ENCODE measurements around the gene DHH. TPM values are rescaled to one million over a fixed set of nuclear protein-coding genes. Genes with fewer than 3 reads are reported as not detected.

The DHH gene
- total RNA-seq, 6 donors from 2014 or later: 0.39 to 3.1 (median 0.76) TPM; not detected in 1

GRCh38 chr12:49044660-49045059 is 49.9 kb downstream of the DHH start:
- Histone ChIP-seq H3K27ac (no peak overlapping the region), H3K4me3 (no peak overlapping the region), H3K36me3 (peaks cover 76 to 100% (median 98%) of the 10 kb centered on the region in 4 donors), H3K9me3 (no peaks in the 10 kb centered on the region), H3K27me3 (no peaks in the 10 kb centered on the region), H3K4me1 (no peaks in the 10 kb centered on the region)
- no peak for ATAC-seq (ENCODE audit: low FRiP score in 2 of 2)
- WGBS, 2 donors: 96 to 99% methylated on average over 12 of the region's 12 CpGs
- peak in 1 of 2 donors; percentile 33 for DNase-seq
- TF ChIP-seq CTCF (IDR thresholded peaks at IDR 0.05) (no peak), EP300 (IDR thresholded peaks at IDR 0.05) (no peak), POLR2AphosphoS5 (IDR thresholded peaks at IDR 0.05) (no peak)

- 58 to 64% methylated on average over 11 of the region's 11 CpGs for WGBS, 2 donors
- Histone ChIP-seq H3K4me1 (no peaks in the 10 kb centered on the region), H3K9me3 (no peaks in the 10 kb centered on the region), H3K27ac (no peak overlapping the region), H3K36me3 (peaks cover 79 to 100% (median 99%) of the 10 kb centered on the region in 4 donors), H3K4me3 (no peak overlapping the region), H3K27me3 (no peaks in the 10 kb centered on the region)
- ATAC-seq (ENCODE audit: low FRiP score in 2 of 2) (peak; percentile 44 to 59), DNase-seq (peak in 1 of 2 donors; percentile 56)
- peak; percentile 48 to 63 (median 56) for TF ChIP-seq CTCF (IDR thresholded peaks at IDR 0.05)
- TF ChIP-seq POLR2A (IDR thresholded peaks at IDR 0.05): no peak
These were observed 50.7 kb downstream of the DHH start for GRCh38 chr12:49043856-49044258.

- peaks cover 79 to 100% (median 99%) of the 10 kb centered on the region in 4 donors for H3K36me3 ChIP-seq
- TF ChIP-seq POLR2AphosphoS5 (IDR thresholded peaks at IDR 0.05): no peak
- no peak for TF ChIP-seq POLR2A (IDR thresholded peaks at IDR 0.05)
- TF ChIP-seq EP300 (IDR thresholded peaks at IDR 0.05): no peak
- no peak for TF ChIP-seq CTCF (IDR thresholded peaks at IDR 0.05)
These were observed 51.4 kb downstream of the DHH start for GRCh38 chr12:49043241-49043640.

DNA sequence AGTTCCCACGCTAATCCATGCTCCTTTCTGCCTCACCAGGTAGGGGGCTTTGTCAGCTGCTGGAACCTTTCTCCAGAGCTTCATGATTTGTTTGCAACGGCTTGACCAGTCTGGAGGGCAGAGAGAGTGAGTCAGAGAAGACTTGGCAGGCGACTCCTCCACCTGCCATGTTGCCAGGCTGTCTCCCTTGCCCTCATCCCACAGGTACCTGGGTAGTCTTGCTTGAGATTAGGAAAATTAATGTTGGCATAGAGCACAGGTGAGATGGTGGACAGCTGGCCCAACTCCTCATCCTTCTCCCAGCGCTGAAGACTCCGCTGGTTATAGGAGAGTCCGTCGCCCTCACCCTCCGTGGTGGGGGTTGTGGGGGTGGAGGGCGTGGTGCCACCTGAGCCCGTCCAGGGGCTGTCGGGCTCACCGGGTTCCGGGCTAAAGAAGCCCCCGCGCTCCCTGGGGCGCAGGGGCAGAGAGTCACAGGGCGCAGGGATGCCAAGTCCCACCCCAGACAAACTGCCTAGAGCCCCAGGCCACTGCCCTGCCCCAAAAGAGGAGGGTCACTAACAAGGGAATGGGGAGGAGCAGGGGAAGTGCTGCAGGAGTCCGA is 52.6 kb downstream of the DHH start:
- peaks cover 86 to 100% (median 100%) of the 10 kb centered on the region in 4 donors for H3K36me3 ChIP-seq
- no peaks in the 10 kb centered on the region for H3K4me1 ChIP-seq
- H3K27me3 ChIP-seq: no peaks in the 10 kb centered on the region
- no peaks in the 10 kb centered on the region for H3K9me3 ChIP-seq
- no peak for TF ChIP-seq CTCF (IDR thresholded peaks at IDR 0.05)
- TF ChIP-seq POLR2A (IDR thresholded peaks at IDR 0.05): no peak
- TF ChIP-seq POLR2AphosphoS5 (IDR thresholded peaks at IDR 0.05): no peak
- TF ChIP-seq EP300 (IDR thresholded peaks at IDR 0.05): no peak
- no peak for ATAC-seq (ENCODE audit: low FRiP score in 2 of 2)
- 92 to 94% methylated on average over 18 of the region's 18 CpGs for WGBS, 2 donors
- H3K4me3 ChIP-seq: no peak overlapping the region
- H3K27ac ChIP-seq: no peak overlapping the region
- DNase-seq: no peak

More at GRCh38 chr12:49043241-49043640, 51.4 kb downstream of the DHH start:
- Histone ChIP-seq H3K9me3 (no peaks in the 10 kb centered on the region), H3K27ac (no peak overlapping the region), H3K27me3 (no peaks in the 10 kb centered on the region), H3K4me1 (no peaks in the 10 kb centered on the region), H3K4me3 (no peak overlapping the region)
- DNase-seq (no peak), ATAC-seq (ENCODE audit: low FRiP score in 2 of 2) (no peak)
- whole genome bisulfite sequencing, 2 donors: 97% methylated on average over 4 of the region's 4 CpGs; no CpG with 5 or more reads in 1 of the 2 donors

Data from upper lobe of left lung (tissue), 6 donors.